ENCODE data around the gene NUDT3.

DNA sequence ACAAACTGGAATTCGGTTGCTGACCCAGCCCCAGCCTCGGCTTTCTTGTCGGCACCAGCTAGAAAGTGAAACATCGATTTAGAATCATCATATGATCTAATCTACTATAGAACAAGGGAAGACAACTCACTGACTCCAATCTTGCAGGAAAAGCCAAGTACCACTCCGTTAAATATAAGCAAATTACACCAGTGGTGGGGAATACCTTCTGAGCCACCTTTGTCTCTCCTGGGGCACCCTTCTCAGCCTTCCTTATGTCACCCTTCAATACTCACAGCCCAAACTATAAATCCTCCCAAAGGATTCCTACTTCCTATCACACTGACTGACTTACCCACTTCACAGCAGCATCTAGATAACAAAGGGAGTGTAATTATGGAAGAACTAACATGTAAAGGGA is 25.9 kb upstream of the NUDT3 start:
- TF ChIP-seq, protein P1, sequence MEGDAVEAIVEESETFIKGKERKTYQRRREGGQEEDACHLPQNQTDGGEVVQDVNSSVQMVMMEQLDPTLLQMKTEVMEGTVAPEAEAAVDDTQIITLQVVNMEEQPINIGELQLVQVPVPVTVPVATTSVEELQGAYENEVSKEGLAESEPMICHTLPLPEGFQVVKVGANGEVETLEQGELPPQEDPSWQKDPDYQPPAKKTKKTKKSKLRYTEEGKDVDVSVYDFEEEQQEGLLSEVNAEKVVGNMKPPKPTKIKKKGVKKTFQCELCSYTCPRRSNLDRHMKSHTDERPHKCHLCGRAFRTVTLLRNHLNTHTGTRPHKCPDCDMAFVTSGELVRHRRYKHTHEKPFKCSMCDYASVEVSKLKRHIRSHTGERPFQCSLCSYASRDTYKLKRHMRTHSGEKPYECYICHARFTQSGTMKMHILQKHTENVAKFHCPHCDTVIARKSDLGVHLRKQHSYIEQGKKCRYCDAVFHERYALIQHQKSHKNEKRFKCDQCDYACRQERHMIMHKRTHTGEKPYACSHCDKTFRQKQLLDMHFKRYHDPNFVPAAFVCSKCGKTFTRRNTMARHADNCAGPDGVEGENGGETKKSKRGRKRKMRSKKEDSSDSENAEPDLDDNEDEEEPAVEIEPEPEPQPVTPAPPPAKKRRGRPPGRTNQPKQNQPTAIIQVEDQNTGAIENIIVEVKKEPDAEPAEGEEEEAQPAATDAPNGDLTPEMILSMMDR (IDR thresholded peaks at IDR 0.05) = no peak
- no peak for TF ChIP-seq ZFX (IDR thresholded peaks at IDR 0.05; ENCODE audit: borderline replicate concordance)

All from 22Rv1 (cell line).